ENCODE results near the gene CTNNBL1. TPM values are rescaled to one million over a fixed set of nuclear protein-coding genes. Genes with fewer than 3 reads are reported as not detected.

CTNNBL1 gene
- total and polyA plus RNA-seq, 11 donors: 22.6 to 68.9 (median 50.5) TPM

- 47 to 63% (median 62%) methylated on average over 8 of the region's 8 CpGs for WGBS, 4 donors
These were observed 205.5 kb downstream of the CTNNBL1 start for GRCh38 chr20:37899105-37900045.

GRCh38 chr20:37901240-37901639, 207.4 kb downstream of the CTNNBL1 start:
- no peak overlapping the region for H3K27ac ChIP-seq
- peaks cover 0 to 28% (median 14%) of the 10 kb centered on the region in 12 donors for H3K4me1 ChIP-seq
- intact Hi-C loops (cut with DNase I): loop anchor here in 5 of 10 donors (5.0 to 10.0 kb wide), 4 partner anchors 91 to 324 kb away; no protein-coding TSS in a partner anchor
- H3K36me3 ChIP-seq: no peaks in the 10 kb centered on the region
- TF ChIP-seq CTCF (IDR thresholded peaks at IDR 0.05) (no peak), POLR2A (IDR thresholded peaks at IDR 0.05) (no peak)
- WGBS, 4 donors: 19 to 21% (median 20%) methylated on average over 18 of the region's 18 CpGs
- ATAC-seq (no peak), DNase-seq (no peak)
- no peaks in the 10 kb centered on the region for H3K9me3 ChIP-seq
- peaks cover 17 to 59% (median 24%) of the 10 kb centered on the region in 9 donors for H3K27me3 ChIP-seq
- H3K4me3 ChIP-seq: no peak overlapping the region

More at GRCh38 chr20:37899105-37900045, 205.5 kb downstream of the CTNNBL1 start:
- DNase-seq: no peak
- no peaks in the 10 kb centered on the region for H3K36me3 ChIP-seq
- no peak overlapping the region for H3K27ac ChIP-seq
- no peak overlapping the region for H3K4me3 ChIP-seq
- peaks cover 10 to 44% (median 24%) of the 10 kb centered on the region in 9 donors for H3K27me3 ChIP-seq
- TF ChIP-seq CTCF (IDR thresholded peaks at IDR 0.05) (no peak), POLR2A (IDR thresholded peaks at IDR 0.05) (no peak)
- no peak for ATAC-seq
- no peaks in the 10 kb centered on the region for H3K9me3 ChIP-seq
- peaks cover 0 to 28% (median 14%) of the 10 kb centered on the region in 12 donors for H3K4me1 ChIP-seq
- intact Hi-C loops (cut with DNase I): loop anchor here in 6 of 10 donors (5.0 to 10.0 kb wide), 5 partner anchors 93 to 325 kb away; no protein-coding TSS in a partner anchor

- Histone ChIP-seq H3K36me3 (no peaks in the 10 kb centered on the region), H3K27ac (no peak overlapping the region), H3K4me1 (peaks cover 0 to 21% (median 10%) of the 10 kb centered on the region in 12 donors), H3K4me3 (peak overlapping the region in 8 of 12 donors; percentile 41 to 54 (median 48)), H3K9me3 (no peaks in the 10 kb centered on the region), H3K27me3 (peaks cover 17 to 65% (median 30%) of the 10 kb centered on the region in 9 donors)
- ATAC-seq: peak; percentile 43 to 78 (median 64)
- WGBS, 4 donors: 9 to 18% (median 13%) methylated on average over 29 to 38 of the region's 38 CpGs
- intact Hi-C loops (cut with DNase I): loop anchor here in 5 of 10 donors (5.0 to 10.0 kb wide), 4 partner anchors 90 to 323 kb away; no protein-coding TSS in a partner anchor
- peak in 1 of 5 donors; percentile 49 for DNase-seq
- TF ChIP-seq POLR2A (IDR thresholded peaks at IDR 0.05) (no peak), CTCF (IDR thresholded peaks at IDR 0.05) (peak in 11 of 12 donors; percentile 10 to 49 (median 31))
These were observed 208.0 kb downstream of the CTNNBL1 start for GRCh38 chr20:37901654-37902503.

Data from heart left ventricle (tissue), 16 donors.